WTC11 (cell line): ENCODE results near the gene TRIM22.
"Not testable (repeated sequence)": the region's sequence is repeated elsewhere in the genome, so short reads cannot be mapped to it uniquely, and the experiment has no call there.

Experiments
- CREM ChIP-seq: sonication (generic); formaldehyde crosslinking; IDR thresholded peaks from 2 replicates; pipeline ENCODE4 v1.8.1; 2022; ENCODE audit warnings: mild to moderate bottlenecking, missing genetic modification reagents, moderate library complexity
- ELF4 ChIP-seq: sonication (generic); formaldehyde crosslinking; IDR thresholded peaks from 2 replicates; pipeline ENCODE4 v1.8.1; 2022; ENCODE audit warnings: low read depth, mild to moderate bottlenecking, moderate library complexity, missing genetic modification reagents
- GABPB1 ChIP-seq: sonication (generic); formaldehyde crosslinking; IDR thresholded peaks from 2 replicates; pipeline ENCODE4 v1.8.1; 2023; ENCODE audit warnings: mild to moderate bottlenecking, missing genetic modification reagents
- JAZF1 ChIP-seq: fragments of 250-450 bp; sonication (Bioruptor Pico); IDR thresholded peaks from 2 replicates; pipeline ENCODE4 v1.9.0; 2021; ENCODE audit warnings: moderate library complexity, mild to moderate bottlenecking, inconsistent platforms
- TEAD4 ChIP-seq: sonication (generic); formaldehyde crosslinking; IDR thresholded peaks from 2 replicates; pipeline ENCODE4 v1.8.0; 2022; ENCODE audit warnings: mild to moderate bottlenecking, missing genetic modification reagents
- ZNF416 ChIP-seq: fragments of 250-450 bp; sonication (Bioruptor Pico); IDR thresholded peaks from 2 replicates; pipeline ENCODE4 v1.9.0; 2021; ENCODE audit warnings: mild to moderate bottlenecking, inconsistent platforms
- ZNF423 ChIP-seq: fragments of 250-450 bp; sonication (Bioruptor Pico); IDR thresholded peaks from 2 replicates; pipeline ENCODE4 v2.1.2; 2022; ENCODE audit warnings: mild to moderate bottlenecking, moderate library complexity
- TF ChIP-seq, protein P1 (sequence below): sonication (generic); formaldehyde crosslinking; IDR thresholded peaks from 2 replicates; pipeline ENCODE4 v1.8.1; 2023; ENCODE audit warnings: mild to moderate bottlenecking, missing genetic modification reagents, moderate library complexity
- TF ChIP-seq, protein P2 (sequence below): fragments of 200-600 bp; IDR thresholded peaks from 2 replicates; pipeline ENCODE4 v1.8.0; 2022; ENCODE audit warnings: antibody characterized with exemption
- TF ChIP-seq, protein P3 (sequence below): sonication (generic); formaldehyde crosslinking; IDR thresholded peaks from 2 replicates; pipeline ENCODE4 v1.8.0; 2022; ENCODE audit warnings: mild to moderate bottlenecking, missing genetic modification reagents
- TF ChIP-seq, protein P4 (sequence below): sonication (generic); formaldehyde crosslinking; conservative IDR thresholded peaks from 2 replicates; pipeline ENCODE4 v1.8.1; 2022; ENCODE audit warnings: mild to moderate bottlenecking, missing genetic modification reagents
- TF ChIP-seq, protein P5 (sequence below): sonication (generic); formaldehyde crosslinking; IDR thresholded peaks from 2 replicates; pipeline ENCODE4 v1.8.0; 2022; ENCODE audit warnings: mild to moderate bottlenecking, missing genetic modification reagents
- TF ChIP-seq, protein P6 (sequence below): sonication (generic); formaldehyde crosslinking; IDR thresholded peaks from 2 replicates; pipeline ENCODE4 v1.8.0; 2023; ENCODE audit warnings: missing genetic modification reagents

DNA sequence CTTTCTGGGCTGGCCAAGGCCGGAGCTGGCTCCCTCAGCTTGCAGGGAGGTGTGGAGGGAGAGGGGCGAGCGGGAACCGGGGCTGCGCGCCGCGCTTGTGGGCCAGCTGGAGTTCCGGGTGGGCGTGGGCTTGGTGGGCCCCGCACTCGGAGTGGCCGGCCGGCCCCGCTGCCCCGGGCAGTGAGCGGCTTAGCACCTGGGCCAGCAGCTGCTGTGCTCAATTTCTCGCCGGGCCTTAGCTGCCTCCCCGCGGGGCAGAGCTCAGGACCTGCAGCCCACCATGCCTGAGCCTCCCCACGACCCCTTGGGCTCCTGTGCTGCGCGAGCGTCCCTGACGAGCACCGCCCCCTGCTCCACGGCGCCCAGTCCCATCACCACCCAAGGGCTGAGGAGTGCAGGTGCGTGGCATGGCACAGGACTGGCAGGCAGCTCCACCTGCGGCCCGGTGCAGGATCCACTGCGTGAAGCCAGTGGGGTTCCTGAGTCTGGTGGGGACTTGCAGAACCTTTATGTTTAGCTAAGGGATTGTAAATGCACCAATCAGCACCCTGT, 6.6 kb upstream of the TRIM22 start:
- TF ChIP-seq, protein P1, sequence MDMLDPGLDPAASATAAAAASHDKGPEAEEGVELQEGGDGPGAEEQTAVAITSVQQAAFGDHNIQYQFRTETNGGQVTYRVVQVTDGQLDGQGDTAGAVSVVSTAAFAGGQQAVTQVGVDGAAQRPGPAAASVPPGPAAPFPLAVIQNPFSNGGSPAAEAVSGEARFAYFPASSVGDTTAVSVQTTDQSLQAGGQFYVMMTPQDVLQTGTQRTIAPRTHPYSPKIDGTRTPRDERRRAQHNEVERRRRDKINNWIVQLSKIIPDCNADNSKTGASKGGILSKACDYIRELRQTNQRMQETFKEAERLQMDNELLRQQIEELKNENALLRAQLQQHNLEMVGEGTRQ (CRISPR knock-in tag), result not testable (repeated sequence)
- TF ChIP-seq, protein P2, sequence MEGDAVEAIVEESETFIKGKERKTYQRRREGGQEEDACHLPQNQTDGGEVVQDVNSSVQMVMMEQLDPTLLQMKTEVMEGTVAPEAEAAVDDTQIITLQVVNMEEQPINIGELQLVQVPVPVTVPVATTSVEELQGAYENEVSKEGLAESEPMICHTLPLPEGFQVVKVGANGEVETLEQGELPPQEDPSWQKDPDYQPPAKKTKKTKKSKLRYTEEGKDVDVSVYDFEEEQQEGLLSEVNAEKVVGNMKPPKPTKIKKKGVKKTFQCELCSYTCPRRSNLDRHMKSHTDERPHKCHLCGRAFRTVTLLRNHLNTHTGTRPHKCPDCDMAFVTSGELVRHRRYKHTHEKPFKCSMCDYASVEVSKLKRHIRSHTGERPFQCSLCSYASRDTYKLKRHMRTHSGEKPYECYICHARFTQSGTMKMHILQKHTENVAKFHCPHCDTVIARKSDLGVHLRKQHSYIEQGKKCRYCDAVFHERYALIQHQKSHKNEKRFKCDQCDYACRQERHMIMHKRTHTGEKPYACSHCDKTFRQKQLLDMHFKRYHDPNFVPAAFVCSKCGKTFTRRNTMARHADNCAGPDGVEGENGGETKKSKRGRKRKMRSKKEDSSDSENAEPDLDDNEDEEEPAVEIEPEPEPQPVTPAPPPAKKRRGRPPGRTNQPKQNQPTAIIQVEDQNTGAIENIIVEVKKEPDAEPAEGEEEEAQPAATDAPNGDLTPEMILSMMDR, result not testable (repeated sequence)
- not testable (repeated sequence) for TF ChIP-seq ELF4 (CRISPR knock-in tag); CREM (CRISPR knock-in tag); ZNF423 (CRISPR knock-in tag); TEAD4; ZNF416 (CRISPR knock-in tag); GABPB1 (CRISPR knock-in tag); JAZF1 (CRISPR knock-in tag)
- TF ChIP-seq, protein P3, sequence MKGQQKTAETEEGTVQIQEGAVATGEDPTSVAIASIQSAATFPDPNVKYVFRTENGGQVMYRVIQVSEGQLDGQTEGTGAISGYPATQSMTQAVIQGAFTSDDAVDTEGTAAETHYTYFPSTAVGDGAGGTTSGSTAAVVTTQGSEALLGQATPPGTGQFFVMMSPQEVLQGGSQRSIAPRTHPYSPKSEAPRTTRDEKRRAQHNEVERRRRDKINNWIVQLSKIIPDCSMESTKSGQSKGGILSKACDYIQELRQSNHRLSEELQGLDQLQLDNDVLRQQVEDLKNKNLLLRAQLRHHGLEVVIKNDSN (CRISPR knock-in tag), result not testable (repeated sequence)
- TF ChIP-seq, protein P4, sequence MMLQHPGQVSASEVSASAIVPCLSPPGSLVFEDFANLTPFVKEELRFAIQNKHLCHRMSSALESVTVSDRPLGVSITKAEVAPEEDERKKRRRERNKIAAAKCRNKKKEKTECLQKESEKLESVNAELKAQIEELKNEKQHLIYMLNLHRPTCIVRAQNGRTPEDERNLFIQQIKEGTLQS (CRISPR knock-in tag), result not testable (repeated sequence)
- TF ChIP-seq, protein P5, sequence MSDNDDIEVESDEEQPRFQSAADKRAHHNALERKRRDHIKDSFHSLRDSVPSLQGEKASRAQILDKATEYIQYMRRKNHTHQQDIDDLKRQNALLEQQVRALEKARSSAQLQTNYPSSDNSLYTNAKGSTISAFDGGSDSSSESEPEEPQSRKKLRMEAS (CRISPR knock-in tag), result not testable (repeated sequence)
- TF ChIP-seq, protein P6, sequence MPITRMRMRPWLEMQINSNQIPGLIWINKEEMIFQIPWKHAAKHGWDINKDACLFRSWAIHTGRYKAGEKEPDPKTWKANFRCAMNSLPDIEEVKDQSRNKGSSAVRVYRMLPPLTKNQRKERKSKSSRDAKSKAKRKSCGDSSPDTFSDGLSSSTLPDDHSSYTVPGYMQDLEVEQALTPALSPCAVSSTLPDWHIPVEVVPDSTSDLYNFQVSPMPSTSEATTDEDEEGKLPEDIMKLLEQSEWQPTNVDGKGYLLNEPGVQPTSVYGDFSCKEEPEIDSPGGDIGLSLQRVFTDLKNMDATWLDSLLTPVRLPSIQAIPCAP, result not testable (repeated sequence)
